Upper lobe of left lung (tissue), 4 donors: ENCODE measurements around the gene C2orf49.

Experiments
- CTCF ChIP-seq, 6 experiments: fragments of 450-650 bp in 4 of 6; fragments of 200-600 bp in 2 of 6; sonication (generic) in 2 of 6; IDR thresholded peaks; one replicate each; pipeline ENCODE4 v1.5.1; 2016 to 2019; ENCODE audit warnings: antibody characterized with exemption in 6 of 6
- EP300 ChIP-seq, 4 donors: sonication (generic); formaldehyde crosslinking; IDR thresholded peaks; one replicate each; pipeline ENCODE4 v1.5.1; 2017; ENCODE audit warnings: antibody characterized with exemption in 4 of 4, control low read depth in 2 of 4
- POLR2A ChIP-seq, 4 donors: fragments of 450-650 bp; IDR thresholded peaks; one replicate each; pipeline ENCODE4 v1.5.1; 2016 to 2017; ENCODE audit warnings: antibody characterized with exemption in 4 of 4, mild to moderate bottlenecking in 2 of 4
- POLR2AphosphoS5 ChIP-seq, 2 donors: sonication (generic); formaldehyde crosslinking; IDR thresholded peaks; one replicate each; pipeline ENCODE4 v1.5.1; 2017; ENCODE audit warnings: antibody characterized with exemption in 2 of 2

GRCh38 chr2:105296017-105296611 is 41.2 kb upstream of the C2orf49 start:
- TF ChIP-seq CTCF (IDR thresholded peaks at IDR 0.05) (no peak), POLR2A (IDR thresholded peaks at IDR 0.05) (no peak), POLR2AphosphoS5 (IDR thresholded peaks at IDR 0.05) (no peak), EP300 (IDR thresholded peaks at IDR 0.05) (no peak)
